Smooth muscle cell (in vitro differentiated cells): ENCODE measurements around the gene TBC1D8. TPM values are rescaled to one million over a fixed set of nuclear protein-coding genes. Genes with fewer than 3 reads are reported as not detected.

Source experiments
- DNase-seq: peaks from one replicate; lab custom pipeline; 2025; ENCODE audit not compliant: unreplicated experiment; lab: John Stamatoyannopoulos, UW
- H2AFZ ChIP-seq: fragments of 200-600 bp; sonication (generic); 2 replicates; pipeline ENCODE4 v1.6.0; 2016; ENCODE audit warnings: antibody characterized with exemption, low read depth, mild to moderate bottlenecking
- H3F3A ChIP-seq: fragments of 200-600 bp; sonication (generic); 2 replicates; pipeline ENCODE4 v1.6.0; 2017; ENCODE audit warnings: antibody characterized with exemption, low read depth
- H3K27ac ChIP-seq: fragments of 200-600 bp; sonication (generic); 2 replicates; pipeline ENCODE4 v1.5.1; 2016; ENCODE audit warnings: low read depth, mild to moderate bottlenecking
- H3K27me3 ChIP-seq: fragments of 200-600 bp; sonication (generic); 2 replicates; pipeline ENCODE4 v1.6.1; 2016; ENCODE audit warnings: low read depth, mild to moderate bottlenecking
- H3K36me3 ChIP-seq: fragments of 200-600 bp; sonication (generic); 2 replicates; pipeline ENCODE4 v1.5.1; 2016; ENCODE audit warnings: low read depth
- H3K4me1 ChIP-seq: fragments of 200-600 bp; sonication (generic); 2 replicates; pipeline ENCODE4 v1.5.1; 2016; ENCODE audit warnings: low read depth
- H3K4me2 ChIP-seq: fragments of 200-600 bp; sonication (generic); 2 replicates; pipeline ENCODE4 v1.6.0; 2016; ENCODE audit warnings: mild to moderate bottlenecking
- H3K4me3 ChIP-seq: fragments of 200-600 bp; sonication (generic); 2 replicates; pipeline ENCODE4 v1.5.1; 2016; ENCODE audit warnings: mild to moderate bottlenecking
- H3K79me2 ChIP-seq: fragments of 200-600 bp; sonication (generic); 2 replicates; pipeline ENCODE4 v1.6.0; 2016; ENCODE audit warnings: low read depth, mild to moderate bottlenecking
- H3K9ac ChIP-seq: fragments of 200-600 bp; sonication (generic); 2 replicates; pipeline ENCODE4 v1.6.0; 2016; ENCODE audit warnings: low read depth
- H3K9me3 ChIP-seq: fragments of 200-600 bp; sonication (generic); replicated peaks from 2 replicates; pipeline ENCODE4 v1.5.1; 2016; ENCODE audit warnings: low read depth
- H4K20me1 ChIP-seq: fragments of 200-600 bp; sonication (generic); 2 replicates; pipeline ENCODE4 v1.6.0; 2016; ENCODE audit warnings: low read depth
- WGBS: methylation state at CpG from one replicate; pipeline ENCODE4 v1.1.7; 2016; ENCODE audit warnings: low lambda C conversion rate; 5-methylcytosine and 5-hydroxymethylcytosine counted together
- polyA plus RNA-seq: library from polyadenylated mRNA; unstranded; fragments of >200 nt; fragmentation: Nextera tagmentation; extraction: Ambion mirVana; gene quantifications from 2 replicates; pipeline ENCODE4 v1.2.1, GENCODE V29; 2016
- total RNA-seq: library from RNA; depleted of rRNA; stranded (reverse); fragments of >200 nt; gene quantifications from 2 replicates; pipeline ENCODE4 v1.2.3, GENCODE V29; 2014
- TF ChIP-seq, protein P1 (sequence below): fragments of 200-600 bp; sonication (generic); IDR thresholded peaks from 2 replicates; pipeline ENCODE4 v1.5.1; 2017; ENCODE audit warnings: borderline replicate concordance, mild to moderate bottlenecking, antibody characterized with exemption; ENCODE audit not compliant: insufficient read depth, poor library complexity, severe bottlenecking

The TBC1D8 gene
- total and polyA plus RNA-seq, 2 experiments from 2014 or later = 0.89 to 15.1 TPM

DNA sequence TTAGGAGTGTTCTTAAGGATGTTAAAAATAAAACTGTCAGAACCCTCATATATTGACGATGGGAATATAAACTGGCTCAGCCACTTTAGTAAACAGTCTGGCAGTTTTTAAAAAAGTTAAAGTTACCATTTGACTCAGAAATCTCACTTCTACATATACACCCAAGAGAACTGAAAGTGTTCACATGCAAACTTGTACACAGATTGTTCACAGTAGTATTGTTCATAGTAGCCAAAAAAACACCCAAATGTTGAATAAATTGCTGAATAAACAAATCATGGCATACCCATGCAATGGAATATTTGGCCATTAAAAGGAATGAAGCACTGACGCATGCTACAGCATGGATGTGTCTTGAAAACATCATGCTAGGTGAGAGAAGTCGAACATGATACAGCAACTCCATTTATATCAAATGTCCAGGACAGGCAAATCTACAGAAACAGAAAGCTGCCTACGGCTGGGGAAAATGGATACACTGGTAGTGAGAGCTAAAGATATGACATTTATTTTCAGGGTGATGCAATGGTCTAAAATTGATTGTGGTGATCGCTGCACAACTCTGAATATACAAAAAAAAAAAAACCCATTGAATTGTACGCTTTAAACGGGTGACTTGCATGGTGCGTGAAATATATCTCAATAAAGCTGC, 139.0 kb downstream of the TBC1D8 start:
- H3K4me1 ChIP-seq = no peaks in the 10 kb centered on the region

GRCh38 chr2:101011152-101011551, 140.0 kb downstream of the TBC1D8 start:
- no peaks in the 10 kb centered on the region for H3K4me1 ChIP-seq
- peaks cover 55% of the 10 kb centered on the region for H4K20me1 ChIP-seq
- H3K27me3 ChIP-seq = no peaks in the 10 kb centered on the region
- peaks cover 13% of the 10 kb centered on the region for H3K79me2 ChIP-seq
- H3K36me3 ChIP-seq = peaks cover 18% of the 10 kb centered on the region
- H2AFZ ChIP-seq = no peak overlapping the region
- H3K4me3 ChIP-seq = no peak overlapping the region
- H3K4me2 ChIP-seq = no peak overlapping the region
- no peak overlapping the region for H3K9ac ChIP-seq
- peaks cover 30% of the 10 kb centered on the region for H3F3A ChIP-seq
- no peaks in the 10 kb centered on the region for H3K9me3 ChIP-seq
- TF ChIP-seq, protein P1, sequence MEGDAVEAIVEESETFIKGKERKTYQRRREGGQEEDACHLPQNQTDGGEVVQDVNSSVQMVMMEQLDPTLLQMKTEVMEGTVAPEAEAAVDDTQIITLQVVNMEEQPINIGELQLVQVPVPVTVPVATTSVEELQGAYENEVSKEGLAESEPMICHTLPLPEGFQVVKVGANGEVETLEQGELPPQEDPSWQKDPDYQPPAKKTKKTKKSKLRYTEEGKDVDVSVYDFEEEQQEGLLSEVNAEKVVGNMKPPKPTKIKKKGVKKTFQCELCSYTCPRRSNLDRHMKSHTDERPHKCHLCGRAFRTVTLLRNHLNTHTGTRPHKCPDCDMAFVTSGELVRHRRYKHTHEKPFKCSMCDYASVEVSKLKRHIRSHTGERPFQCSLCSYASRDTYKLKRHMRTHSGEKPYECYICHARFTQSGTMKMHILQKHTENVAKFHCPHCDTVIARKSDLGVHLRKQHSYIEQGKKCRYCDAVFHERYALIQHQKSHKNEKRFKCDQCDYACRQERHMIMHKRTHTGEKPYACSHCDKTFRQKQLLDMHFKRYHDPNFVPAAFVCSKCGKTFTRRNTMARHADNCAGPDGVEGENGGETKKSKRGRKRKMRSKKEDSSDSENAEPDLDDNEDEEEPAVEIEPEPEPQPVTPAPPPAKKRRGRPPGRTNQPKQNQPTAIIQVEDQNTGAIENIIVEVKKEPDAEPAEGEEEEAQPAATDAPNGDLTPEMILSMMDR = no peak
- WGBS = 87% methylated on average over 10 of the region's 10 CpGs
- DNase-seq = no peak
- H3K27ac ChIP-seq = peak overlapping the region; percentile 34

More for the DNA sequence above, 139.0 kb downstream of the TBC1D8 start:
- no peak overlapping the region for H3K4me2 ChIP-seq
- TF ChIP-seq, protein P1 = no peak
- H2AFZ ChIP-seq = no peak overlapping the region
- H3K4me3 ChIP-seq = no peak overlapping the region
- H3K79me2 ChIP-seq = peaks cover 5% of the 10 kb centered on the region
- 76% methylated on average over 8 of the region's 8 CpGs for WGBS
- no peak overlapping the region for H3K27ac ChIP-seq
- peaks cover 20% of the 10 kb centered on the region for H3F3A ChIP-seq
- no peaks in the 10 kb centered on the region for H3K27me3 ChIP-seq
- H3K9ac ChIP-seq = no peak overlapping the region
- no peaks in the 10 kb centered on the region for H3K9me3 ChIP-seq
- peaks cover 45% of the 10 kb centered on the region for H4K20me1 ChIP-seq
- DNase-seq = no peak
- H3K36me3 ChIP-seq = peaks cover 8% of the 10 kb centered on the region

- H3K27me3 ChIP-seq = no peaks in the 10 kb centered on the region
- no peak for DNase-seq
- no peaks in the 10 kb centered on the region for H3K9me3 ChIP-seq
- H3K9ac ChIP-seq = no peak overlapping the region
- 89% methylated on average over 11 of the region's 11 CpGs for WGBS
- H3K4me1 ChIP-seq = peaks cover 12% of the 10 kb centered on the region
- peaks cover 15% of the 10 kb centered on the region for H3K36me3 ChIP-seq
- peaks cover 79% of the 10 kb centered on the region for H4K20me1 ChIP-seq
- H3F3A ChIP-seq = peaks cover 49% of the 10 kb centered on the region
- H3K4me2 ChIP-seq = no peak overlapping the region
- H3K79me2 ChIP-seq = peaks cover 46% of the 10 kb centered on the region
- H3K27ac ChIP-seq = peak overlapping the region; percentile 42
- H2AFZ ChIP-seq = no peak overlapping the region
- H3K4me3 ChIP-seq = no peak overlapping the region
- TF ChIP-seq, protein P1 = no peak
Observed at GRCh38 chr2:101007415-101008345, 143.5 kb downstream of the TBC1D8 start.
